Stimulated activated naive CD4-positive, alpha-beta T cell (primary cell): ENCODE results near the gene ELMOD3.
A peak's percentile ranks its signal among the peaks of the same experiment; 100 is the strongest.
"Not testable (repeated sequence)": the region's sequence is repeated elsewhere in the genome, so short reads cannot be mapped to it uniquely, and the experiment has no call there.

ENCODE experiments used
- DNase-seq, 6 experiments: peaks; one replicate each; lab custom pipeline; 2025; lab: John Stamatoyannopoulos, UW

The ELMOD3 gene

GRCh38 chr2:85427300-85427835, 72.8 kb downstream of the ELMOD3 start:
- DNase-seq = no peak

- no peak for DNase-seq
Observed at GRCh38 chr2:85428343-85428881, 73.8 kb downstream of the ELMOD3 start.

- no peak for DNase-seq
Observed at GRCh38 chr2:85429213-85429923, 74.8 kb downstream of the ELMOD3 start.

- no peak for DNase-seq
Observed at GRCh38 chr2:85429924-85430289, 75.3 kb downstream of the ELMOD3 start.

GRCh38 chr2:85430752-85431569, 76.4 kb downstream of the ELMOD3 start:
- no peak for DNase-seq

- no peak for DNase-seq
Observed at GRCh38 chr2:85431570-85432205, 77.1 kb downstream of the ELMOD3 start.

GRCh38 chr2:85433511-85434089, 79.0 kb downstream of the ELMOD3 start:
- no peak for DNase-seq

GRCh38 chr2:85434696-85435095, 80.1 kb downstream of the ELMOD3 start:
- DNase-seq = no peak

- no peak for DNase-seq
Observed at GRCh38 chr2:85435220-85435958, 80.8 kb downstream of the ELMOD3 start.

- no peak for DNase-seq
Observed at GRCh38 chr2:85435981-85436835, 81.6 kb downstream of the ELMOD3 start.

GRCh38 chr2:85436836-85437487, 82.4 kb downstream of the ELMOD3 start:
- no peak for DNase-seq

- peak; percentile 56 to 82 (median 70) for DNase-seq
Observed at GRCh38 chr2:85437488-85438200, 83.1 kb downstream of the ELMOD3 start.

- DNase-seq = no peak
Observed at GRCh38 chr2:85438201-85439024, 83.8 kb downstream of the ELMOD3 start.

GRCh38 chr2:85439025-85439472, 84.5 kb downstream of the ELMOD3 start:
- DNase-seq = no peak

- not testable (repeated sequence) for DNase-seq
Observed at GRCh38 chr2:85439569-85439968, 85.0 kb downstream of the ELMOD3 start.

- no peak for DNase-seq
Observed at GRCh38 chr2:85439986-85440385, 85.4 kb downstream of the ELMOD3 start.

GRCh38 chr2:85440729-85441128, 86.2 kb downstream of the ELMOD3 start:
- DNase-seq = no peak
